Tibial nerve (tissue), 4 donors: ENCODE results near the gene OPTC.

Source experiments
- CTCF ChIP-seq, 5 experiments: fragments of 200-600 bp in 3 of 5; fragments of 450-650 bp in 2 of 5; sonication (generic) in 3 of 5; IDR thresholded peaks; one replicate each; pipeline ENCODE4 v1.5.1; 2016 to 2019; ENCODE audit warnings: antibody characterized with exemption in 5 of 5, mild to moderate bottlenecking in 3 of 5, moderate library complexity in 2 of 5
- EP300 ChIP-seq, 2 donors: sonication (generic); formaldehyde crosslinking; IDR thresholded peaks; one replicate each; pipeline ENCODE4 v1.6.1; 2017; ENCODE audit warnings: antibody characterized with exemption in 2 of 2, mild to moderate bottlenecking in 1 of 2
- POLR2A ChIP-seq, 2 donors: fragments of 450-650 bp; IDR thresholded peaks; one replicate each; pipeline ENCODE4 v1.6.1; 2017; ENCODE audit warnings: antibody characterized with exemption in 2 of 2, mild to moderate bottlenecking in 2 of 2, moderate library complexity in 2 of 2

- TF ChIP-seq CTCF (IDR thresholded peaks at IDR 0.05): no peak
- TF ChIP-seq POLR2A (IDR thresholded peaks at IDR 0.05): no peak
- TF ChIP-seq EP300 (IDR thresholded peaks at IDR 0.05): no peak
These were observed 17.6 kb upstream of the OPTC start for GRCh38 chr1:203476216-203476814.
